CD4-positive, alpha-beta T cell (primary cell): ENCODE measurements around the gene DRD3. TPM values are rescaled to one million over a fixed set of nuclear protein-coding genes. Genes with fewer than 3 reads are reported as not detected.

ENCODE experiments used
- ATAC-seq: fragments of 200-7000 bp; cut with Tn5 transposase; one replicate; pipeline ENCODE4 v1.10.0; 2022; ENCODE audit warnings: mild to moderate bottlenecking; ENCODE audit not compliant: poor library complexity
- CTCF ChIA-PET: fragments of 350-600 bp; sonication (Branson Sonifier 250); formaldehyde crosslinking; loops from one replicate; lab custom pipeline; 2021; ENCODE audit warnings: antibody characterized with exemption, inconsistent platforms; lab: Charles Lee
- POLR2A ChIA-PET: fragments of 350-600 bp; sonication (Branson Sonifier 250); formaldehyde crosslinking; loops from one replicate; lab custom pipeline; 2021; ENCODE audit warnings: antibody characterized with exemption, inconsistent platforms; lab: Charles Lee
- DNase-seq, 14 experiments: peaks; one replicate each; pipeline ENCODE4 v3.0.0-alpha.2; 2013 to 2020; ENCODE audit warnings: mixed read lengths in 2 of 14
- H3K27ac ChIP-seq, 2 donors: one replicate each; pipeline versions ENCODE4 v1.5.1 to v1.7.0; 2013; ENCODE audit warnings: low read length in 2 of 2, low read depth in 1 of 2, mild to moderate bottlenecking in 1 of 2
- H3K27me3 ChIP-seq, 2 experiments: 1 replicate in 1 of 2; 2 replicates in 1 of 2; pipeline versions ENCODE4 v1.6.1 to v1.7.0; 2013; ENCODE audit warnings: low read length in 2 of 2, control low read depth in 1 of 2, mild to moderate bottlenecking in 1 of 2, moderate library complexity in 1 of 2; ENCODE audit not compliant: insufficient read depth in 2 of 2, control insufficient read depth in 1 of 2
- H3K36me3 ChIP-seq: one replicate; pipeline ENCODE4 v1.6.1; 2013; ENCODE audit warnings: low read length, control low read depth; ENCODE audit not compliant: insufficient read depth
- H3K4me1 ChIP-seq: one replicate; pipeline ENCODE4 v1.6.1; 2013; ENCODE audit warnings: low read length, control low read depth; ENCODE audit not compliant: insufficient read depth
- H3K4me3 ChIP-seq: one replicate; pipeline ENCODE4 v1.5.1; 2013; ENCODE audit warnings: mild to moderate bottlenecking, low read length, moderate library complexity
- H3K9me3 ChIP-seq, 2 experiments: 1 replicate in 1 of 2; 2 replicates in 1 of 2; pipeline versions ENCODE4 v1.6.1 to v1.7.0; 2013; ENCODE audit warnings: low read length in 2 of 2, mild to moderate bottlenecking in 2 of 2, control low read depth in 1 of 2, moderate library complexity in 1 of 2; ENCODE audit not compliant: control insufficient read depth in 1 of 2, insufficient read depth in 1 of 2
- H3K27ac Mint-ChIP-seq: one replicate; pipeline ENCODE4 v1.8.0; 2020; ENCODE audit warnings: mixed read lengths
- H3K27me3 Mint-ChIP-seq: one replicate; pipeline ENCODE4 v1.8.0; 2021; ENCODE audit warnings: mixed read lengths
- H3K36me3 Mint-ChIP-seq: one replicate; pipeline ENCODE4 v1.8.0; 2021; ENCODE audit warnings: low read depth, mixed read lengths
- H3K4me1 Mint-ChIP-seq: one replicate; pipeline ENCODE4 v1.8.0; 2021; ENCODE audit warnings: low read depth, mixed read lengths
- H3K4me3 Mint-ChIP-seq: one replicate; pipeline ENCODE4 v1.8.0; 2020; ENCODE audit warnings: mild to moderate bottlenecking, mixed read lengths
- H3K9me3 Mint-ChIP-seq: one replicate; pipeline ENCODE4 v1.8.0; 2020; ENCODE audit warnings: mixed read lengths
- CTCF ChIP-seq: fragments of 200-600 bp; IDR thresholded peaks from one replicate; pipeline ENCODE4 v1.8.0; 2022; ENCODE audit warnings: antibody characterized with exemption, mild to moderate bottlenecking
- intact Hi-C, 2 experiments: fragments of 100-400 bp; cut with DNase I in 1 of 2; cut with micrococcal nuclease in 1 of 2; formaldehyde crosslinking; loops; one replicate each; pipeline versions ENCODE4 v1.15.1 to v1.9.0; 2023 to 2025; cut with DNase I, micrococcal nuclease
- polyA plus RNA-seq, 2 donors: library from polyadenylated mRNA; unstranded; fragments of 120-200 nt; gene quantifications; one replicate each; pipeline ENCODE4 v1.2.1, GENCODE V29; 2013
- total RNA-seq, 174 experiments: library from RNA in 2 of 174; stranded (reverse) in 2 of 174; gene quantifications; one replicate each; pipeline ENCODE4 v1.2.3 and lab custom pipeline; 2021 to 2026

The DRD3 gene
- not detected for total RNA-seq
- polyA plus RNA-seq (2013, experiment 1 of 2): 0.09 TPM
- polyA plus RNA-seq (2013, experiment 2 of 2): 0.19 TPM
- total RNA-seq (lab: John Stamatoyannopoulos, UW): 0 to 1.0 (median 0.10) reads per million in 172 experiments

- peak in 4 of 14 experiments; percentile 24 to 44 (median 28) for DNase-seq
- ATAC-seq: no peak
- H3K27me3 ChIP-seq: peaks cover 0 to 5% of the 10 kb centered on the region in 2 experiments
- no peak within 1 kb of the TSS for H3K4me3 ChIP-seq
- no peak within 1 kb of the TSS for H3K27ac ChIP-seq
- no peak within 1 kb of the TSS for H3K27ac Mint-ChIP-seq
- no peaks in the 10 kb centered on the region for H3K4me1 Mint-ChIP-seq
- peaks cover 14% of the 10 kb centered on the region for H3K27me3 Mint-ChIP-seq
- no peak for TF ChIP-seq CTCF
- H3K9me3 Mint-ChIP-seq: peaks cover under 1% of the 10 kb centered on the region
- ChIA-PET CTCF (interaction anchor here (1.0 to 1.4 kb wide), 3 partner anchors 24 to 112 kb away, joined by 3 to 4 read pairs (median 3); no protein-coding TSS in a partner anchor), POLR2A (interaction anchor here (1.0 to 1.2 kb wide), 2 partner anchors 35 to 129 kb away, joined by 3 to 5 read pairs; no protein-coding TSS in a partner anchor)
- H3K4me3 Mint-ChIP-seq: no peak within 1 kb of the TSS
- H3K36me3 ChIP-seq: no peaks in the 10 kb centered on the region
- intact Hi-C loops: no loop called here
- no peaks in the 10 kb centered on the region for H3K9me3 ChIP-seq
- no peaks in the 10 kb centered on the region for H3K36me3 Mint-ChIP-seq
- H3K4me1 ChIP-seq: no peaks in the 10 kb centered on the region
Measured at GRCh38 chr3:114178770-114179368, at the start of gene DRD3. Gene DRD3, minus strand, starts transcription at chr3:114179052. Its CDS starts 7,060 bp downstream, at chr3:114171992.

GRCh38 chr3:114227076-114227475 lies 48.2 kb upstream of the DRD3 start:
- Histone ChIP-seq H3K4me1 (peaks cover 57% of the 10 kb centered on the region), H3K4me3 (no peak overlapping the region), H3K27me3 (no peaks in the 10 kb centered on the region), H3K36me3 (no peaks in the 10 kb centered on the region), H3K27ac (peak overlapping the region; percentile 53 to 54), H3K9me3 (peaks cover 0 to 18% of the 10 kb centered on the region in 2 experiments)
- H3K9me3 Mint-ChIP-seq: peaks cover 5% of the 10 kb centered on the region
- POLR2A ChIA-PET: interaction anchor here (1.2 to 3.7 kb wide), 3 partner anchors 10 to 64 kb away, joined by 3 to 29 read pairs (median 4); no protein-coding TSS in a partner anchor
- H3K4me3 Mint-ChIP-seq: peak overlapping the region; percentile 4
- peak overlapping the region; percentile 80 for H3K27ac Mint-ChIP-seq
- peaks cover 83% of the 10 kb centered on the region for H3K4me1 Mint-ChIP-seq
- intact Hi-C loops: no loop called here
- DNase-seq (no peak), ATAC-seq (no peak)
- no peaks in the 10 kb centered on the region for H3K27me3 Mint-ChIP-seq
- CTCF ChIA-PET: interaction anchor here (1.6 to 1.8 kb wide), 2 partner anchors 14 to 64 kb away, joined by 7 read pairs; no protein-coding TSS in a partner anchor
- no peak for TF ChIP-seq CTCF
- peaks cover 31% of the 10 kb centered on the region for H3K36me3 Mint-ChIP-seq

- Mint-ChIP-seq H3K27ac (peak overlapping the region; percentile 80), H3K27me3 (no peaks in the 10 kb centered on the region)
- no peak overlapping the region for H3K4me3 ChIP-seq
Measured at GRCh38 chr3:114226313-114226712, 47.5 kb upstream of the DRD3 start.

More at GRCh38 chr3:114226313-114226712, 47.5 kb upstream of the DRD3 start:
- no peak for ATAC-seq
- Mint-ChIP-seq H3K9me3 (peaks cover 5% of the 10 kb centered on the region), H3K4me3 (peak overlapping the region; percentile 55), H3K36me3 (peaks cover 31% of the 10 kb centered on the region), H3K4me1 (peaks cover 83% of the 10 kb centered on the region)
- H3K4me1 ChIP-seq: peaks cover 57% of the 10 kb centered on the region
- H3K27ac ChIP-seq: peak overlapping the region; percentile 53 to 54
- DNase-seq: no peak
- ChIA-PET CTCF (interaction anchor here (1.6 to 1.7 kb wide), 2 partner anchors 13 to 192 kb away, joined by 3 to 7 read pairs; no protein-coding TSS in a partner anchor), POLR2A (interaction anchor here (1.3 to 3.7 kb wide), 2 partner anchors 12 to 64 kb away, joined by 3 to 29 read pairs; no protein-coding TSS in a partner anchor)
- no peaks in the 10 kb centered on the region for H3K27me3 ChIP-seq
- H3K9me3 ChIP-seq: peaks cover 0 to 18% of the 10 kb centered on the region in 2 experiments
- H3K36me3 ChIP-seq: no peaks in the 10 kb centered on the region
- intact Hi-C loops: no loop called here
- no peak for TF ChIP-seq CTCF
